ENCODE results near the gene MACROD2.
A peak's percentile ranks its signal among the peaks of the same experiment; 100 is the strongest.

DNA sequence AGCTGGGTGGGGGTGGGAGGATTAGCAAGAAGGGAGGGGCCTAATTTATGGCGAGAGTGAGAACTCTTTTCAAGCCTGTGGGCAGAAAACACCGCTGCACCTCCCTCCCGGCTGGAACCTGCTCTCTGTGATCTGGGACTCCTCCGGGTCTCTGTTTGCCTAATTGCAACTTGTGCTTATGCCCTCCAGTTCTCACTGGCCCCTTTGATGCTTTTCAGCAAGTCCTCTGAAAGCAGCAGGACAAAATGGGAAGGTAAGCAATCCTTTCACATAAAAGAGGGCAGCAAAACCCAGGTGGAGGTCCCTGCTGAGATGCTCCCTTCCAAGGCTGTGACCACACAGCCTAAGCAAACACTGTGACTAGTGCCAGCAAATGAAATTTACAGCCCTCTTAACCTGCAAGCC lies 865.1 kb downstream of the MACROD2 start:
- TF ChIP-seq, protein P1, sequence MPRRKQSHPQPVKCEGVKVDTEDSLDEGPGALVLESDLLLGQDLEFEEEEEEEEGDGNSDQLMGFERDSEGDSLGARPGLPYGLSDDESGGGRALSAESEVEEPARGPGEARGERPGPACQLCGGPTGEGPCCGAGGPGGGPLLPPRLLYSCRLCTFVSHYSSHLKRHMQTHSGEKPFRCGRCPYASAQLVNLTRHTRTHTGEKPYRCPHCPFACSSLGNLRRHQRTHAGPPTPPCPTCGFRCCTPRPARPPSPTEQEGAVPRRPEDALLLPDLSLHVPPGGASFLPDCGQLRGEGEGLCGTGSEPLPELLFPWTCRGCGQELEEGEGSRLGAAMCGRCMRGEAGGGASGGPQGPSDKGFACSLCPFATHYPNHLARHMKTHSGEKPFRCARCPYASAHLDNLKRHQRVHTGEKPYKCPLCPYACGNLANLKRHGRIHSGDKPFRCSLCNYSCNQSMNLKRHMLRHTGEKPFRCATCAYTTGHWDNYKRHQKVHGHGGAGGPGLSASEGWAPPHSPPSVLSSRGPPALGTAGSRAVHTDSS (tag by site-specific recombination; IDR thresholded peaks at IDR 0.05) = no peak
- TF ChIP-seq ZNF10 (tag by site-specific recombination; IDR thresholded peaks at IDR 0.05) (no peak), ZNF596 (tag by site-specific recombination; IDR thresholded peaks at IDR 0.05) (0 out of 2 replicates have a peak, but pooled peaks have one; percentile 6), ZNF121 (tag by site-specific recombination; IDR thresholded peaks at IDR 0.05) (no peak)
- TF ChIP-seq, protein P2, sequence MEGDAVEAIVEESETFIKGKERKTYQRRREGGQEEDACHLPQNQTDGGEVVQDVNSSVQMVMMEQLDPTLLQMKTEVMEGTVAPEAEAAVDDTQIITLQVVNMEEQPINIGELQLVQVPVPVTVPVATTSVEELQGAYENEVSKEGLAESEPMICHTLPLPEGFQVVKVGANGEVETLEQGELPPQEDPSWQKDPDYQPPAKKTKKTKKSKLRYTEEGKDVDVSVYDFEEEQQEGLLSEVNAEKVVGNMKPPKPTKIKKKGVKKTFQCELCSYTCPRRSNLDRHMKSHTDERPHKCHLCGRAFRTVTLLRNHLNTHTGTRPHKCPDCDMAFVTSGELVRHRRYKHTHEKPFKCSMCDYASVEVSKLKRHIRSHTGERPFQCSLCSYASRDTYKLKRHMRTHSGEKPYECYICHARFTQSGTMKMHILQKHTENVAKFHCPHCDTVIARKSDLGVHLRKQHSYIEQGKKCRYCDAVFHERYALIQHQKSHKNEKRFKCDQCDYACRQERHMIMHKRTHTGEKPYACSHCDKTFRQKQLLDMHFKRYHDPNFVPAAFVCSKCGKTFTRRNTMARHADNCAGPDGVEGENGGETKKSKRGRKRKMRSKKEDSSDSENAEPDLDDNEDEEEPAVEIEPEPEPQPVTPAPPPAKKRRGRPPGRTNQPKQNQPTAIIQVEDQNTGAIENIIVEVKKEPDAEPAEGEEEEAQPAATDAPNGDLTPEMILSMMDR (tag by site-specific recombination; IDR thresholded peaks at IDR 0.05) = no peak
- TF ChIP-seq, protein P3, sequence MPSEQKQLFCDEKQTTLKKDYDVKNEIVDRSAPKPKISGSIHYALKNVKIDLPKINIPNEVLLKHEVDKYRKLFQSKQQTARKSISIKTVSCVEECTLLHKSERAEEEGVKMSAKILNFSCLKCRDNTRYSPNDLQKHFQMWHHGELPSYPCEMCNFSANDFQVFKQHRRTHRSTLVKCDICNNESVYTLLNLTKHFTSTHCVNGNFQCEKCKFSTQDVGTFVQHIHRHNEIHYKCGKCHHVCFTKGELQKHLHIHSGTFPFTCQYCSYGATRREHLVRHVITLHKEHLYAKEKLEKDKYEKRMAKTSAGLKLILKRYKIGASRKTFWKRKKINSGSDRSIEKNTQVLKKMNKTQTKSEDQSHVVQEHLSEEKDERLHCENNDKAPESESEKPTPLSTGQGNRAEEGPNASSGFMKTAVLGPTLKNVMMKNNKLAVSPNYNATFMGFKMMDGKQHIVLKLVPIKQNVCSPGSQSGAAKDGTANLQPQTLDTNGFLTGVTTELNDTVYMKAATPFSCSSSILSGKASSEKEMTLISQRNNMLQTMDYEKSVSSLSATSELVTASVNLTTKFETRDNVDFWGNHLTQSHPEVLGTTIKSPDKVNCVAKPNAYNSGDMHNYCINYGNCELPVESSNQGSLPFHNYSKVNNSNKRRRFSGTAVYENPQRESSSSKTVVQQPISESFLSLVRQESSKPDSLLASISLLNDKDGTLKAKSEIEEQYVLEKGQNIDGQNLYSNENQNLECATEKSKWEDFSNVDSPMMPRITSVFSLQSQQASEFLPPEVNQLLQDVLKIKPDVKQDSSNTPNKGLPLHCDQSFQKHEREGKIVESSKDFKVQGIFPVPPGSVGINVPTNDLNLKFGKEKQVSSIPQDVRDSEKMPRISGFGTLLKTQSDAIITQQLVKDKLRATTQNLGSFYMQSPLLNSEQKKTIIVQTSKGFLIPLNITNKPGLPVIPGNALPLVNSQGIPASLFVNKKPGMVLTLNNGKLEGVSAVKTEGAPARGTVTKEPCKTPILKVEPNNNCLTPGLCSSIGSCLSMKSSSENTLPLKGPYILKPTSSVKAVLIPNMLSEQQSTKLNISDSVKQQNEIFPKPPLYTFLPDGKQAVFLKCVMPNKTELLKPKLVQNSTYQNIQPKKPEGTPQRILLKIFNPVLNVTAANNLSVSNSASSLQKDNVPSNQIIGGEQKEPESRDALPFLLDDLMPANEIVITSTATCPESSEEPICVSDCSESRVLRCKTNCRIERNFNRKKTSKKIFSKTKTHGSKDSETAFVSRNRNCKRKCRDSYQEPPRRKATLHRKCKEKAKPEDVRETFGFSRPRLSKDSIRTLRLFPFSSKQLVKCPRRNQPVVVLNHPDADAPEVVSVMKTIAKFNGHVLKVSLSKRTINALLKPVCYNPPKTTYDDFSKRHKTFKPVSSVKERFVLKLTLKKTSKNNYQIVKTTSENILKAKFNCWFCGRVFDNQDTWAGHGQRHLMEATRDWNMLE (tag by site-specific recombination; conservative IDR thresholded peaks at IDR 0.05; ENCODE audit: low read depth) = no peak
